ENCODE measurements around the gene MGRN1.

The MGRN1 gene

GRCh38 chr16:4675864-4676786, 51.5 kb downstream of the MGRN1 start:
- no peak overlapping the region for H3K4me3 ChIP-seq (ENCODE audit: low read length)
- no peak overlapping the region for H3K27ac ChIP-seq (ENCODE audit: low read length)
- no peaks in the 10 kb centered on the region for H3K4me1 ChIP-seq (ENCODE audit: low read length)
- no peaks in the 10 kb centered on the region for H3F3A ChIP-seq (ENCODE audit: insufficient read depth, low read length)
- H3K36me3 ChIP-seq (replicated peaks; ENCODE audit: insufficient read depth, low read length): no peaks in the 10 kb centered on the region
- no peaks in the 10 kb centered on the region for H4K20me1 ChIP-seq (ENCODE audit: insufficient read depth, low read length)
- DNase-seq: no peak
- H3K9ac ChIP-seq (ENCODE audit: low read length): no peak overlapping the region
- no peaks in the 10 kb centered on the region for H3K9me3 ChIP-seq (replicated peaks; ENCODE audit: insufficient read depth, low read length)
- no peaks in the 10 kb centered on the region for H3K27me3 ChIP-seq (replicated peaks; ENCODE audit: insufficient read depth, low read length)
- no peak overlapping the region for H2AFZ ChIP-seq (ENCODE audit: low read length)
- H3K9me2 ChIP-seq (replicated peaks; ENCODE audit: insufficient read depth, low read length): no peaks in the 10 kb centered on the region
- no peak overlapping the region for H3K4me2 ChIP-seq (ENCODE audit: low read depth, low read length)
- no peaks in the 10 kb centered on the region for H3K79me2 ChIP-seq (ENCODE audit: low read length)
- no peak for TF ChIP-seq EZH2phosphoT487 (IDR thresholded peaks at IDR 0.05; ENCODE audit: low read length)
- no peak for TF ChIP-seq CTCF (IDR thresholded peaks at IDR 0.05; ENCODE audit: low read length)
- no peak for TF ChIP-seq EZH2 (optimal IDR thresholded peaks at IDR 0.05; ENCODE audit: low read depth, low read length)

GRCh38 chr16:4676831-4677230, 52.2 kb downstream of the MGRN1 start:
- no peaks in the 10 kb centered on the region for H3K27me3 ChIP-seq (replicated peaks; ENCODE audit: insufficient read depth, low read length)
- H3K36me3 ChIP-seq (replicated peaks; ENCODE audit: insufficient read depth, low read length): no peaks in the 10 kb centered on the region
- H3K4me1 ChIP-seq (ENCODE audit: low read length): no peaks in the 10 kb centered on the region
- H3K4me3 ChIP-seq (ENCODE audit: low read length): no peak overlapping the region
- H2AFZ ChIP-seq (ENCODE audit: low read length): no peak overlapping the region
- DNase-seq: no peak
- H3K27ac ChIP-seq (ENCODE audit: low read length): no peak overlapping the region
- H3K9me2 ChIP-seq (replicated peaks; ENCODE audit: insufficient read depth, low read length): no peaks in the 10 kb centered on the region
- no peaks in the 10 kb centered on the region for H3F3A ChIP-seq (ENCODE audit: insufficient read depth, low read length)
- no peaks in the 10 kb centered on the region for H3K79me2 ChIP-seq (ENCODE audit: low read length)
- H3K9me3 ChIP-seq (replicated peaks; ENCODE audit: insufficient read depth, low read length): no peaks in the 10 kb centered on the region
- H4K20me1 ChIP-seq (ENCODE audit: insufficient read depth, low read length): no peaks in the 10 kb centered on the region
- H3K9ac ChIP-seq (ENCODE audit: low read length): no peak overlapping the region
- TF ChIP-seq EZH2 (optimal IDR thresholded peaks at IDR 0.05; ENCODE audit: low read depth, low read length) (no peak), CTCF (IDR thresholded peaks at IDR 0.05; ENCODE audit: low read length) (no peak), EZH2phosphoT487 (IDR thresholded peaks at IDR 0.05; ENCODE audit: low read length) (no peak)
- no peak overlapping the region for H3K4me2 ChIP-seq (ENCODE audit: low read depth, low read length)

GRCh38 chr16:4677390-4677789, 52.8 kb downstream of the MGRN1 start:
- Histone ChIP-seq H3K9me3 (replicated peaks; ENCODE audit: insufficient read depth, low read length) (no peaks in the 10 kb centered on the region), H3K4me2 (ENCODE audit: low read depth, low read length) (no peak overlapping the region)
- DNase-seq: no peak

DNA sequence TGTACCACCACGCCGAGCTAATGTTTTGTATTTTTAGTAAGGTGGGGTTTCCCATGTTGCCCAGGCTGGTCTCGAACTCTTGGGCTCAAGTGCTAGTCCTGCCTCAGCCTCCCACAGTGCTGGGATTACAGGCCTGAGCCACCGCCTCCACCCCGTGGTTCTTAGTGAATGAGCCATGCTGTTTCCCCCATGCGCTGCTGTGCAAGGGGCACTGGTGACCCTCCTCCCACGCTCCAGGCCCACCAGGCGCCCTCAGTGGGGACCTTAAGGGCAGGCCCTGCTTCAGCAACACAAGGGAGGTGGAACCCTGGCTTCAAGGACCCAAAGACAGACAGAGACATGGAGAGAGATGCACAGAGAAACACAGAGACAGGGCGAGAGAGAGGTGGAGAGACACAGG, 53.4 kb downstream of the MGRN1 start:
- Histone ChIP-seq H3F3A (ENCODE audit: insufficient read depth, low read length) (no peaks in the 10 kb centered on the region), H4K20me1 (ENCODE audit: insufficient read depth, low read length) (no peaks in the 10 kb centered on the region), H3K9me2 (replicated peaks; ENCODE audit: insufficient read depth, low read length) (no peaks in the 10 kb centered on the region), H2AFZ (ENCODE audit: low read length) (no peak overlapping the region), H3K36me3 (replicated peaks; ENCODE audit: insufficient read depth, low read length) (no peaks in the 10 kb centered on the region), H3K27me3 (replicated peaks; ENCODE audit: insufficient read depth, low read length) (no peaks in the 10 kb centered on the region), H3K4me3 (ENCODE audit: low read length) (no peak overlapping the region), H3K9ac (ENCODE audit: low read length) (no peak overlapping the region), H3K79me2 (ENCODE audit: low read length) (no peaks in the 10 kb centered on the region), H3K27ac (ENCODE audit: low read length) (no peak overlapping the region), H3K4me2 (ENCODE audit: low read depth, low read length) (no peak overlapping the region), H3K4me1 (ENCODE audit: low read length) (no peaks in the 10 kb centered on the region), H3K9me3 (replicated peaks; ENCODE audit: insufficient read depth, low read length) (no peaks in the 10 kb centered on the region)
- no peak for TF ChIP-seq EZH2phosphoT487 (IDR thresholded peaks at IDR 0.05; ENCODE audit: low read length)
- TF ChIP-seq EZH2 (optimal IDR thresholded peaks at IDR 0.05; ENCODE audit: low read depth, low read length): no peak
- no peak for TF ChIP-seq CTCF (IDR thresholded peaks at IDR 0.05; ENCODE audit: low read length)
- no peak for DNase-seq

More at GRCh38 chr16:4677390-4677789, 52.8 kb downstream of the MGRN1 start:
- H3K36me3 ChIP-seq (replicated peaks; ENCODE audit: insufficient read depth, low read length): no peaks in the 10 kb centered on the region
- no peaks in the 10 kb centered on the region for H3K79me2 ChIP-seq (ENCODE audit: low read length)
- H3K9me2 ChIP-seq (replicated peaks; ENCODE audit: insufficient read depth, low read length): no peaks in the 10 kb centered on the region
- H3F3A ChIP-seq (ENCODE audit: insufficient read depth, low read length): no peaks in the 10 kb centered on the region
- no peak overlapping the region for H3K27ac ChIP-seq (ENCODE audit: low read length)
- no peak overlapping the region for H2AFZ ChIP-seq (ENCODE audit: low read length)
- H3K4me3 ChIP-seq (ENCODE audit: low read length): no peak overlapping the region
- TF ChIP-seq EZH2 (optimal IDR thresholded peaks at IDR 0.05; ENCODE audit: low read depth, low read length): no peak
- H3K27me3 ChIP-seq (replicated peaks; ENCODE audit: insufficient read depth, low read length): no peaks in the 10 kb centered on the region
- H3K4me1 ChIP-seq (ENCODE audit: low read length): no peaks in the 10 kb centered on the region
- H3K9ac ChIP-seq (ENCODE audit: low read length): no peak overlapping the region
- H4K20me1 ChIP-seq (ENCODE audit: insufficient read depth, low read length): no peaks in the 10 kb centered on the region

All from MM.1S (cell line).